C4-2B (cell line): Measurements from ENCODE around the gene C17orf58.

ENCODE experiments used
- ZFX ChIP-seq: fragments of 450-650 bp; IDR thresholded peaks from 2 replicates; pipeline ENCODE4 v1.6.1; 2017
- TF ChIP-seq, protein P1 (sequence below): fragments of 450-650 bp; conservative IDR thresholded peaks from 2 replicates; pipeline ENCODE4 v1.5.1; 2017; ENCODE audit warnings: mild to moderate bottlenecking

- TF ChIP-seq, protein P1, sequence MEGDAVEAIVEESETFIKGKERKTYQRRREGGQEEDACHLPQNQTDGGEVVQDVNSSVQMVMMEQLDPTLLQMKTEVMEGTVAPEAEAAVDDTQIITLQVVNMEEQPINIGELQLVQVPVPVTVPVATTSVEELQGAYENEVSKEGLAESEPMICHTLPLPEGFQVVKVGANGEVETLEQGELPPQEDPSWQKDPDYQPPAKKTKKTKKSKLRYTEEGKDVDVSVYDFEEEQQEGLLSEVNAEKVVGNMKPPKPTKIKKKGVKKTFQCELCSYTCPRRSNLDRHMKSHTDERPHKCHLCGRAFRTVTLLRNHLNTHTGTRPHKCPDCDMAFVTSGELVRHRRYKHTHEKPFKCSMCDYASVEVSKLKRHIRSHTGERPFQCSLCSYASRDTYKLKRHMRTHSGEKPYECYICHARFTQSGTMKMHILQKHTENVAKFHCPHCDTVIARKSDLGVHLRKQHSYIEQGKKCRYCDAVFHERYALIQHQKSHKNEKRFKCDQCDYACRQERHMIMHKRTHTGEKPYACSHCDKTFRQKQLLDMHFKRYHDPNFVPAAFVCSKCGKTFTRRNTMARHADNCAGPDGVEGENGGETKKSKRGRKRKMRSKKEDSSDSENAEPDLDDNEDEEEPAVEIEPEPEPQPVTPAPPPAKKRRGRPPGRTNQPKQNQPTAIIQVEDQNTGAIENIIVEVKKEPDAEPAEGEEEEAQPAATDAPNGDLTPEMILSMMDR: no peak
- no peak for TF ChIP-seq ZFX
Observed at GRCh38 chr17:67992548-67993152, 3.6 kb downstream of the C17orf58 start.
